GM19035 (cell line): Measurements from ENCODE around the gene STX18.

Experiments used
- ATAC-seq: cut with Tn5 transposase; IDR thresholded peaks from one replicate; pipeline ENCODE4 v1.9.1; 2021; ENCODE audit not compliant: unreplicated experiment

Gene STX18

GRCh38 chr4:4406455-4407298 lies 135.2 kb downstream of the STX18 start:
- ATAC-seq, result no peak

GRCh38 chr4:4405358-4405962 lies 136.4 kb downstream of the STX18 start:
- no peak for ATAC-seq

GRCh38 chr4:4402966-4403365 lies 138.9 kb downstream of the STX18 start:
- ATAC-seq, result no peak

GRCh38 chr4:4401036-4401435 lies 140.8 kb downstream of the STX18 start:
- ATAC-seq, result no peak

GRCh38 chr4:4398430-4398829 lies 143.4 kb downstream of the STX18 start:
- no peak for ATAC-seq

- no peak for ATAC-seq
Observed at GRCh38 chr4:4397441-4397819, 144.4 kb downstream of the STX18 start.

- no peak for ATAC-seq
Observed at GRCh38 chr4:4396628-4397440, 145.0 kb downstream of the STX18 start.

- ATAC-seq, result no peak
Observed at GRCh38 chr4:4395849-4396627, 145.8 kb downstream of the STX18 start.

- no peak for ATAC-seq
Observed at GRCh38 chr4:4395371-4395770, 146.5 kb downstream of the STX18 start.

GRCh38 chr4:4394644-4395043 lies 147.2 kb downstream of the STX18 start:
- ATAC-seq, result no peak

GRCh38 chr4:4392501-4393183 lies 149.2 kb downstream of the STX18 start:
- ATAC-seq, result no peak

- no peak for ATAC-seq
Observed at GRCh38 chr4:4391866-4392265, 150.0 kb downstream of the STX18 start.

GRCh38 chr4:4390515-4391240 lies 151.2 kb downstream of the STX18 start:
- no peak for ATAC-seq

- no peak for ATAC-seq
Observed at GRCh38 chr4:4390046-4390445, 151.8 kb downstream of the STX18 start.

GRCh38 chr4:4388836-4389575 lies 152.8 kb downstream of the STX18 start:
- ATAC-seq, result no peak

- no peak for ATAC-seq
Observed at GRCh38 chr4:4388311-4388790, 153.5 kb downstream of the STX18 start.

- no peak for ATAC-seq
Observed at GRCh38 chr4:4387531-4388310, 154.1 kb downstream of the STX18 start.

GRCh38 chr4:4386736-4387392 lies 155.0 kb downstream of the STX18 start, which contains the start of gene NSG1:
Gene NSG1, plus strand, starts transcription at chr4:4387102. Its CDS starts 528 bp downstream, at chr4:4387630.
- no peak for ATAC-seq
